Hippocampal formation (tissue), 2 donors: ENCODE results near the gene COX4I2.
"Not testable (repeated sequence)": the region's sequence is repeated elsewhere in the genome, so short reads cannot be mapped to it uniquely, and the experiment has no call there.

ENCODE experiments used
- DNase-seq, 2 donors: peaks; one replicate each; lab custom pipeline; 2025; lab: John Stamatoyannopoulos, UW

COX4I2 gene

DNA sequence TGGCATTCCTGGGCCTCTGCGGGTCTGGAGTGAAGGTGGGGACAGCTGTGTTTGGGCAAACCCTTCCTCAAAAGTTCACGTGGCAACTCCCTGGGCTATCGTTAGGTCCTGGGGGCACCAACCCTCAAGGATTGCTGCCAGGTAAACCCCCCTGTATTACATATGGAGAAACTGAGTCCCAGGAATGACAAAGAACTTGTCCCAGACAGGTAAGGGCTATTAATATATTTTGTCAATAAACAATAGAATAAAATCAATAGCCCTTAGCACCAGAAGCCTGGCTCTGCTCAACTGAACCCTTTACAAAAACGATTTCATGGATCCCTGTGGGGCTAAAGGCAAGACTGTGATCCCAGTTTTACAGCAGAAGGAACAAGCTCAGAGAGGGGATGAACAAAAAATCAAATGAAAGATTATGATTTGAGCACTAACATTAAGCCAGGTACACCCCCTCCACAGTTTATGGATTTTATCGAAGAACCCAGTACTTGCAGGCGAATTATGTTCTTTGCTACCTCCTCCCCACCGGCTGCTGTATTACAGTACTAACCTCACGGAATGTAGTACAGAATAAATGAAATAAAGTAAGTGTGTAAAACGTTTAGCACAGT, 30.0 kb upstream of the COX4I2 start:
- no peak for DNase-seq

DNA sequence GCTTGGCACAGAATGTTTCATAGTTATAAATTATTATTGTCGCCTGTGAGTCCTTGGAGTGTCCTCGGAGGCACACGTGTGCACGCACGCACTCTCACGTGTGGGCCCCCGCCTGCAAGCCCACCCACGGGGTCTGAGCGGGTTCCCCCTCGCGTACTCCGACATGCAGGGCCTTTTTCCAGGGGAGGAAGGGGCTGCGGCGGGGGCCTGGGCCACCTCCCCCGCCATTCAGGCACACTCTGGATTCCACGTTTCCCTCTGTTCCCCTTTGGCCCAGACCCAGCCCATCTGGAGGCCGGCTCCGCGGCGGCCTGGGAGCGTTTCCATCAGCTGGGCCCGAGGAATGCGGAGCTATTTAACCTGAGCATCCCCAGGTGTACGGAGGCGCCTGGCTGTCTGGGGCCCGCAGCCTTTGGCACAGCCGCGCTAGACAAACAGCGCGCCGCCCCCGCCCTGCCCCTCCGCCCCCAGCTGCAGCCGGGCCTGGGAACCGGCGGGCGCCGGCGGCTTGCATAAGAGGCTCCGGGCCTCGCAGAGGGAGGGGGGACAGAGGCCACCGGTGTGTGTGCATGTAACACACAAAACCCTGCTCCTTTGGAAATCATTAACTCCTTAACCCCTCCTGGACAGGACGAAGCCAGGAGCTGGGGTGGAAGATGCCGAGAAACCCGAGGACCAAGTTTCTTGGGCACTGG, 29.3 kb upstream of the COX4I2 start:
- DNase-seq = no peak

DNA sequence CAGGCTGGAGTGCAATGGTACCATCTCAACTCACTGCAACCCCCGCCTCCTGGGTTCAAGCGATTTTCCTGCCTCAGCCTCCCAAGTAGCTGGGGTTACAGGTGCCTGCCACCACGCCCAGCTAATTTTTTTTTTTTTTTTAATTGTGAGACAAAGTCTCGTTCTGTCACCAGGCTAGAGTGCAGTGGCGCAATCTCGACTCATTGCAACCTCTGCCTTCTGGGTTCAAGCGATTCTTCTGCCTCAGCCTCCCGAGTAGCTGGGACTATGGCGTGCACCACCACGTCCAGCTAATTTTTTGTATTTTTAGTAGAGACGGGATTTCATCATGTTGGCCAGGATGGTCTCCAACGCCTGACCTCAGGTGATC, 25.5 kb upstream of the COX4I2 start:
- not testable (repeated sequence) for DNase-seq

DNA sequence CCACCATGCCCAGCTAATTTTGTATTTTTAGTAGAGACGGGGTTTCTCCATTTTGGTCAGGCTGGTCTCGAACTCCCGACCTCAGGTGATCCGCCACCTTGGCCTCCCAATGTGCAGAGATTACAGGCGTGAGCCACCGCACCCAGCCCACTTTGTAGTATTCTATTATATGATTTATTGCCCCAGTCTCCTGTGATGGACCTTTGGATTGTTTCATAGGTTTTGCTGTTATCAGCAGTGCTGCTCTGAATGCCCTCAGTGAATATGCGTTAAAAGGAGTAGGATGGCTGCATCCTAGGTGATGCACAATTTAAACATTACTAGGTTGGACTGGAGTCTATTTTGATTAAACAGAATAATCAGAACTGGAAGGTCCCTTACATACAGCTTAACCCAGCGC, 22.3 kb upstream of the COX4I2 start:
- DNase-seq = no peak

DNA sequence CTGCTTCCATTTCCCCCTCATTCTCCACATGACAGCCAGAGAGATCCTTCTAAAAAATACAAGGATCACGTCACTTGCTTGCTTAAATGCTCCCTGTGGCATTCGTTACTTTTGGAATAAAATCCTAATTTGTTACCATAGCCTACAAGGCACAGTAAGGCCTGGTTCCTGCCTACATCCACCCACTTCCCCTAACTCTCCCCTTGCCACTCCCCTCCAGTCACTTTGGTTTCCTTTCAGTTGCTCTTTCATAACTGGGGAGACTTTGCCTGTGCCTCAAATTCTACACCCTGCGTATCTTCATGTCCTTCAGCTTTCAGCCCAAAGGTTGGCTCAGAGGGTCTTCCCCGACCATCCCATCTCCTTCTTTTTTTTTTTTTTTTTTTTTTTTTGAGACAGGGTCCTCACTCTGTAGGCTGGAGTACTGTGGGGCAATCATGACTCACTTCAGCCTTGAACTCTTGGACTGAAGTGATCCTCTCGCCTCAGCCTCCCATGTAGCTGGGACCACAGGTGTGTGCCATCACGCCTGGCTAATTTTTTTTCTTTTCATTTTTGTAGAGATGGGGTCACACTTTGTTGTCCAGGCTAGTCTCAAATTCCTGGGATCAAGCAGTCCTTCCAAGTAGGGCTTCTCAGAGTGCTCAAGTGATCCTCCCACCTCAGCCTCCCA, 20.1 kb upstream of the COX4I2 start:
- DNase-seq = no peak

DNA sequence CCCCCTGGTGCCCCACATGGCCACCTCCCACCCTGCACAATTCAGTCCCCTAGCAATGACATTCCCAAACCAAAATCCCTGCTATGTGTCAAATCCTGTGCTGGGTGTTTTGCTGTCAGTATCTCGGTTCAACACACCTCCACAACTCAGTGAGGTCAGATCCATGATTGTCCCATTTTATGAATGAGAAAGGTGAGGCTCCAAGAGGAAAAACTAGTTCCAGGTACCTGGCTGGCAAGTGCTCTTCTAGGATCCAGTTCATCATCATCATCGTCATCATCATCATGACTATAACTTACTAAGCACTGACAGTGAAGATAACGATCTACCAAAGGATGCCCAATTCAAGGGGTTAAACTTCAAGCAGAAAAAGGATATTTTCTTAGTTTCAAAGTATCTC, 17.5 kb upstream of the COX4I2 start:
- no peak for DNase-seq

DNA sequence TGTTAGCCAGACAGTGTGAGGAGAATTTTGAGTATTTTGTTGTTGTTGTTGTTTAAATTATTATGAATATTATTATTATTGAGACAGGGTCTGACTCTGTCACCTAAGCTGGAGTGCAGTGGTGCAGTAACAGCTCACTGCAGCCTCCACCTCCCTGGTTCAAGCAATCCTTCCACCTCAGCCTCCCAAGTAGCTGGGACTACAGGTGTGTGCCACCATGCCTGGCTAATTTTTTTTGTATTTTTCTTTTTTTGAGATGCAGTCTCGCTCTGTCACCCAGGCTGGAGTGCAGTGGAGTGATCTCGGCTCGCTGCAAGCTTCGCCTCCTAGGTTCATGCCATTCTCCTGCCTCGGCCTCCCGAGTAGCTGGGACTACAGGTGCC, 14.6 kb upstream of the COX4I2 start:
- not testable (repeated sequence) for DNase-seq

DNA sequence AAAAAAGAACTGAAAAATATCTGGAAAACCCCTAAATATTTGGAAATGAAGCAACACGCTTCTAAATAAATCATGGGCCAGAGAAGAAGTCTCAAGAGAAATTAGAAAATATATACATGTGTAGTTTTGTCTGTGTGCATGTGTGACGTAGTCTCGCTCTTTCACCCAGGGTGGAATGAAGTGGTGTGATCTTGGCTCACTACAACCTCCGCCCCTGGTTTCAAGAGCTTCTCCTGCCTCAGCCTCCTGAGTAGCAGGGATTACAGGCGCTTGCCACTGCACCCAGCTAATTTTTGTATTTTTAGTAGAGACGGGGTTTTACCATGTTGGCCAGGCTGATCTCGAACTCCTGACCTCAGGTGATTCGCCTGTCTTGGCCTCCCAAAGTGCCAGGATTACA, 11.2 kb upstream of the COX4I2 start:
- DNase-seq = not testable (repeated sequence)

DNA sequence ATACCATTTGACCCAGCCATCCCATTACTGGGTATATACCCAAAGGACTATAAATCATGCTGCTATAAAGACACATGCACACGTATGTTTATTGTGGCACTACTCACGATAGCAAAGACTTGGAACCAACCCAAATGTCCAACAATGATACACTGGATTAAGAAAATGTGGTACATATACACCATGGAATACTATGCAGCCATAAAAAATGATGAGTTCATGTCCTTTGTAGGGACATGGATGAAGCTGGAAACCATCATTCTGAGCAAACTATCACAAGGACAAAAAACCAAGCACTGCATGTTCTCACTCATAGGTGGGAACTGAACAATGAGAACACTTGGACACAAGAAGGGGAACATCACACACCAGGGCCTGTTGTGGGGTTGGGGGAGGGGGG, 9.7 kb upstream of the COX4I2 start:
- DNase-seq = not testable (repeated sequence)

DNA sequence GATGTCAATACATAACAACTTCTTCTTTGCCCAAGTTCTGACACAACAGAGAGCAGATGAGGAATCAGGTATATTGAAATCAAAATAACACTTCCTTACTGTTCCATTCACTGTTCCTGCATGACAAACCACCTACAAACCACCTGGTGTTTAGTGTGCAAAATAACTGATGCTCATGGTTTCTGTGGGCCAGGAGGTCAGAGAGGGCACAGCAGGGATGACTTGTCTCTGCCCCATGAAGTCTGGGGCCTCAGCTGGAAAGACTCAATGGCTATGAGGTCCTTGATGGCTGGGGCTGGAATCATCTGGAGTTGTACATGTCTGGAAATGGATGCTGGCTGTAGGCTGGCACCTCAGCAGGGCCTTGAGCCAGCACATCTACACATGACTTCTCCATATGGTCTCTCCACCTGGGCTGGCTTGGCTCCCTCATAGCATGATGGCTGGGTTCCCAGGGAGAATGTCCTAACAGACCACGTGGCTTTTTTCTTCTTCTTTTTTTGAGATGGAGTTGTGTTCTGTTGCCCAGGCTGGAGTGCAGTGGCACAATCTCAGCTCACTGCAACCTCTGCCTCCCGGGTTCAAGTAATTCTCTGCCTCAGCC, 7.4 kb upstream of the COX4I2 start:
- no peak for DNase-seq

DNA sequence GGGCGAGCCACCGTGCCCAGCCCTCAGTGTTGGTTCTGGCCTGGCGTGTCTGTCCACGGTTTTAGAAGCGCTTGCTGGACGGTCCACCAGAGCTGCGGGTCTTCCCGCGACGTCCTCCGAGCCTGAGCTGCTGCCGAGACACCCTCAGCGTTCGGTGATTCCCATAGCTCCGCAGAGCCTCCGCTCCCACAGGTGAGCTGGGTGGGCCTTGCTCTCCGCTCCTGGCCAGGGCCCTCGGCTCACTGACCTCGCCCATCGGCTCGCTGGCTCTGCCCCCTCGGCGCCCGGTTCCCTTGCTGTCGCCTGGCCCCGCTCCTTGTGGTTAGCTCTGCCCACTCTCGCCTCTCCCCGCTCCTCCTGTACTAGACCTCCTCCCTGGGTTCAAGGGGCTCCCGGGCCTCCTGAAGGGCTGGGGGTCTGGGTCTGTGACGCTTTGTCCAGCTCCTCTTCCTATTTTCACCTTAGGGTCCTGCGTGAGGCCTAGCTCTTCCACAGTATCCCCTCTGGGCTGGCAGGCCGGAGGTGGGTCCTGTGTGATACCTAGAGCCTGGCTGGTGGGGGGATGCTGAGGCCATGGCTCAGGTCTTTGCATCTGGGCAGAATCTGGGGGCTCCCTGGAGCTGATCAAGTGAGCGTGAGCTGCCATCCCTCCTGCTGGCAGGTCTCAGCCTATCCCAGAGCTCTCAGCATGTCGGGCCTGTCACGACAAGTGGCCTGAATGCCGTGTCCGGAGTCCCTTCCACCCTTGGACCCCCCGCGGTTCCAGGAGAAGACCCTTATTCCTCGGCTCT, 5.0 kb upstream of the COX4I2 start:
- no peak for DNase-seq

DNA sequence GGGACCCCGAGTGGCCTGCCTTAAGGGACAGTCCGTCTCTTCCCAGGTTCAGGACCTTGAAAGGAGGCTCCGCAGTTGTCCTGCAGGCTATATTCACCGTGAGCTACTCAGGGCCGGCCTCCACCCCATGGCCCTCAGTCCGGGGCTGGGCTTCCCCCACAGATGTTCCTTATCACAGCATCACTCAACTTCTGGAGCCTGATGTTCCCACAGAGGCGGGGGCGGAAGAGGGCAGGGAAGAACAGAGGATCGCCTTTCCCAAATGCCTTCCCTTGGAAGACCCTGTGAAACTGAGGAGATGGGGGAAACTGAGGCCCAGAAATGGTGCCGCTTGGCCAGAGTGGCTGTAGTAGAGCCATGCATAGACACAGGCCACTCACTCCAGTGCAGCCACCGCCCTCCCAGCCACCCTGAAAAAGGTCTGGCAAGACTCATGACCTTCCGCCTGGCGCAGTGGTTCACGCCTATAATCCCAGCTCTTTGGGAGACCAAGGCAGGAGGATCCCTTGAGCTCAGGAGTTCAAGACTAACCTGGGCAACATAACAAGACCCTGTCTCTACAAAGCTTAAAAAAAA, 4.3 kb upstream of the COX4I2 start:
- no peak for DNase-seq

DNA sequence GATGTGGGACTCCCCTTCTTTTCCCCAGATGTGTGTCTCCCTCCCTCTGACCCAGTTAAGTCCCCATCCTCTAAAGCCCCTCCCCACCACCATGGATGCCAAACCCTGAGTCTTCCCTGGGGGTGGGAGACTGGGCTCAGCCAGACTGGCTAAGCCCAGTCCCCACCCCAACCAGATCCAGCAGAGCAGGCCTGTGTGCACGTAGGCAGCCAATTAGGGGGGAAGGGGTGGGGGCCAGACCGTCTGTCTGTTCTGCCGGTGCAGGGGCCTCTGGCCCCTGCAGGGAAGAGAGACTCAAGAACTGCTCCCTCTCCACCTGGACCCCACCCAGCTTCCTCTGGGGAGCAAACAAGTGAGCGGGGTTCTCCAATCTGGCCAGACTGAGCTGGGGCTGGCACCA, 605 bp downstream of the COX4I2 start:
- DNase-seq = no peak

DNA sequence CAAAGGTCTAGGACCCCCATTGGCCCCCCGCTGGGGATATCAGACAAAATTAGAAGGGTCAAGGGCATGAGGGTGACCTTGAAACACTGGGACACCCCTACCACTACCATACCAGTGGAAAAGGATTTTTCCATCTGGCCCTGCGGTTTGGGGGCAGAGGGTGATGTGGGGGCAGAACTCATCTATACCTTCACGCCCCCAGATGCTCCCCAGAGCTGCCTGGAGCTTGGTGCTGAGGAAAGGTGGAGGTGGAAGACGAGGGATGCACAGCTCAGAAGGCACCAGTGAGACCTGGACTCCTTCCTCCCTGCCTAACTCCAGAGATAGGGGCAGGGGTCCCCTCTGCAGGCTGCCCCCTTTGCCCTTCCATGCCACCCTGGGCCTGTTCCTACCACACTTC, 1.1 kb downstream of the COX4I2 start:
- DNase-seq = no peak

DNA sequence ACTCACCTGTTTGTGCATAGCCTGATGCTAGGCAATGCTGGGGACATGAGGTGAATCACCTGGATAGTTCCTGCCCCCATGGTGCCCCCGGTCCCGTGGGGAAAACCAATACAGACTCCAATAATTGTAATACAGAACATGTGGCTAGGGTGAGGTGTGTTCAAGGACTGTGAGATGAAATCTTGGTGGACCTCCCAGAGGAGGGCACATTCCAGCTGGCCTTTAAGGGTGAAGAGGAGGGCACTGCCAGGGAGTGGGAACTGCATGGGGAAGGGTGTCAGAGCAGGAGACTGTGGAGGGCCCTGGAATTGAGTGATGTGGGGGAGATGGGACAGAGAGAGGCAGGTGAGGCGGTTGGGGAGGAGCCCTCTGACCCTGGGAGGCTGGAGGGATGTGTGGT, 2.5 kb downstream of the COX4I2 start:
- no peak for DNase-seq

DNA sequence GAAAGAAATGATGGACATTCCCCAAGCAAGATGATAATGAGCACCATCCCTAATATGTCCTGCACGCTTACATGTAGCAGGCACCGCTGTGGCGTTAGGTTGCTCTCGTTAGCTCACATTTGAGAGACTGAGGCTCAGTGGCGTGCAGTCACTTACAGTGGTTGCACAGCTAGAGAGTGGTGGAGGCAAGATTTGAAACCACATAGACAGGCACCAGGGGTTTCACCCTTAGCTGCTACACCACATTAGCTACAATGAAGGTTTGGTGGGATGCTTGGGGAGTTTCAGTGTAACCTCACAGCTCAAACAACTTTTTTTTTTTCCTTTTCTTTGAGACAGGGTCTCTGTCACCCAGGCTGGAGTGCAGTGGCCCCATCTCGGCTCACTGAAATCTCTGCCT, 3.7 kb downstream of the COX4I2 start:
- no peak for DNase-seq

DNA sequence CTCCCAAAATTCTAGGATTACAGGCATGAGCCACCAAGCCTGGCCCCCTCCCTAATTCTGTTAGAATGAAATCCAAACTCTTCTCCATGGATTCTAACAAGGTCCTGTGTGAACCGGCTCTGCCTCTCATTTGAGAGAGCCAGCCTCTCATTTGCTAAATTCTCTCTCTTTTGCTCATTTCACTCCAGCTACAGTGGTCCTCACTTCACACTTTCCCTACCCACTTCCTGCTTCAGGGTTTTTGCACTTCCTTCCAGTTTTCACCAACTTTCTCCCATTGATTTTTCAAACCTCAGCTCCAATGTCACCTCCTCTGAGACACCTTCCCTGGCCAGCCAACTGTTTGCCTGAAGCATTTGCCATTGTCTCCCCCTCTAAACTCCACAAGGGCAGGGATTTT, 5.1 kb downstream of the COX4I2 start:
- no peak for DNase-seq

DNA sequence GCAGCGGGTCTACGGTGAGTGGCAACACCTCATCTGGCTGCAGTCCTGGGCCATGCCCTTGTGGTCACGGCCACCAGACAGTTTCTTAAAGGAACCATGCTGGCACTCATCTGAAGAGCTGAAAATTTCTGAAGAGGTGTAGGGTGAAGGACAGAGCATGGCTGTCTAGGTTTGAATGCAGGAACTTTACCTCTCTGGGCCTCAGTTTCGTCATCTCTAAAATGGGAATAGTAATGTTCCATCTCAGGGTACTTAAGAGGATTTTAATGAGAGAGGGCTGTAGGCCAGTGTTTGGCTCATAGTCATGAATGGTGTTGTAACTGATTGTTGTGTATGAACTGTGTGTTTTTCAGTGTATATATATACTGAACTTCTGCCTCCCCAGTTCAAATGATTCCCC, 5.8 kb downstream of the COX4I2 start:
- DNase-seq = no peak

DNA sequence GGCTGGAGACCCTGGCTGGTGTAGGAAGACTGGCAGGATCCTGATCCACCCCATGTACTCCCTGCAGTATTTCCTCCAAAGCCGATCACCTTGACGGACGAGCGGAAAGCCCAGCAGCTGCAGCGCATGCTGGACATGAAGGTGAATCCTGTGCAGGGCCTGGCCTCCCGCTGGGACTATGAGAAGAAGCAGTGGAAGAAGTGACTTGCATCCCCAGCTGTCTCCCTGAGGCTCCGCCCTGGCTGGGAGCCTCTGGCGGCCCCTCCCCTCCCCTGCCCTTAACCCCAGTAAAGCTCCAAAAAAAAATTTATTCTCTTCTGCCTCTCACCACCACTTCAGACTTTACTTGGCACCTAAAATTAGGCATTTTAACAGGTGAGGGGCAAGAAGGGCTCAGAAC, 7.0 kb downstream of the COX4I2 start:
- DNase-seq = no peak

DNA sequence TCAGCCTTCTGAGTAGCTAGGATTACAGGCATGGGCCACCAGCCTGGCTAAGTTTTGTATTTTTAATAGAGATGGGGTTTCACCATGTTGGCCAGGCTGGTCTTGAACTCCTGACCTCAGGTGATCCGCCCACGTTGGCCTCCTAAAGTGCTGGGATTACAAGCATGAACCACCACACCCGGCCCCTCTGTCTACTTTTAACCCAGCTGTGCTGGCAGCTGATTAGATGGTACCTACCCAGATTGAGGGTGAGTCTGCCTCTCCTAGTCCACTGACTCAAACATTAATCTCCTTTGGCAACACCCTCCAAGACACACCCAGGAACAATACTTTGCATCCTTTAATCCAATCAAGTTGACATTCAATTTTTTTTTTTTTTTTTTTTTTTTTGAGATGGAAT, 10.4 kb downstream of the COX4I2 start:
- not testable (repeated sequence) for DNase-seq

DNA sequence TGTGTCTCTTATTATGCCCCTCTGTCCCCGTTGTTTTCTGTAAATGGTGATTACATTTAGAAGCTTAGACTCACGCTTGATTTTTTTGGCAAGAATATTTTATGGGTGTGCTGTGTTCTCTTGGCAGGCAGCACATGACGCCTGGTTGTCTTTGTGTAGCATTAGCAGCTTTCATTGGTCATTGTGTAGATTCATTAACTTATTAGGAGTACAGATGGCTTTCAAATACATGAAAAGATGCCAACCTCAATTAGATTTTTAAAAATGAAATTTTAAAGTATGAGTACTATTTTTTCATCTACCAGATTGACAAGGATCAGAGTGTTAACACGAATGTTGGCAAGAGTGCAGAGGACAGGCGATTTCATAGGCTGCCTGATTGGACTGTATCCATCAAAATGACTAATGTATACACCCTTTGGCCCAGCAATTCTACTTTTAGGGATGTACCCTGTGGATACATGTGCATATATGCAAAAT, 15.2 kb downstream of the COX4I2 start:
- DNase-seq = no peak

DNA sequence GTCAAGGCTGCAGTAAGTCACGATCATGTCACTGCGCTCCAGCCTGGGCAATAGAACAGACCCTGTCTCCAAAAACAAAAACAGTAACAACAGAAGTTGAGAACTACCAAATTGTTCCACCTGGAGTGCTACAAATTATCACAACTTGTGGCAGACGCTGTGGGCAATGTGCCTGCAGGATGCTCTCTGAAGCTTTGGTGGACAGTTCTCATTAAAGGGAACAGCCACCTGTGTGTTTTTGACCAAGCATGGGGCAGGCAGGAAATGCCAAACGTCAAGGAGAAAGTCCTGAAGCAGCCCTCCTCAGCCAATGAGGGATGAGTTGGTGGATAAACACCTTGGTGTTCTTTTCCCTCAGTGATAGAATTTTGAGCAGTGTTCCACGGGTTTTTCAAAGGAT, 15.8 kb downstream of the COX4I2 start:
- no peak for DNase-seq
